PFSK-1 (cell line): ENCODE results near the gene KIF1B. TPM values are rescaled to one million over a fixed set of nuclear protein-coding genes. Genes with fewer than 3 reads are reported as not detected.
A peak's percentile ranks its signal among the peaks of the same experiment; 100 is the strongest.

ENCODE experiments used
- FOXP2 ChIP-seq: optimal IDR thresholded peaks from 2 replicates; pipeline ENCODE3; 2011; ENCODE audit warnings: borderline replicate concordance, control low read depth, inconsistent platforms; ENCODE audit not compliant: insufficient read depth; ENCODE audit errors: extremely low read length, extremely low read depth
- POLR2AphosphoS5 ChIP-seq: IDR thresholded peaks from 2 replicates; pipeline ENCODE4 v1.6.1; 2012; ENCODE audit warnings: low read depth, mild to moderate bottlenecking, control low read depth, low read length, moderate library complexity
- REST ChIP-seq, 2 experiments: IDR thresholded peaks; 2 replicates each; pipeline versions ENCODE4 v1.6.1 to v1.8.0; 2011 to 2012; ENCODE audit warnings: low read depth in 2 of 2, low read length in 2 of 2, control low read depth in 1 of 2, inconsistent platforms in 1 of 2, mild to moderate bottlenecking in 1 of 2, moderate library complexity in 1 of 2; ENCODE audit not compliant: insufficient read depth in 1 of 2
- SIN3A ChIP-seq: IDR thresholded peaks from 2 replicates; pipeline ENCODE4 v1.6.1; 2012; ENCODE audit warnings: mild to moderate bottlenecking, low read length, moderate library complexity, borderline replicate concordance; ENCODE audit not compliant: insufficient read depth
- TAF1 ChIP-seq: IDR thresholded peaks from 2 replicates; pipeline ENCODE4 v1.6.1; 2012; ENCODE audit warnings: low read length, control low read depth, borderline replicate concordance; ENCODE audit not compliant: insufficient read depth
- polyA plus RNA-seq: library from polyadenylated mRNA; unstranded; fragments of >200 nt; gene quantifications from one replicate; pipeline ENCODE4 v1.2.1, GENCODE V29; 2012; ENCODE audit warnings: low read depth, missing spikeins; ENCODE audit not compliant: insufficient read length

KIF1B gene
- polyA plus RNA-seq: 12.0 TPM

- TF ChIP-seq POLR2AphosphoS5 (no peak; the same call in 1 of the 2 replicates), TAF1 (peak; percentile 64; the same call in 1 of the 2 replicates), SIN3A (peak; percentile 42; the same call in 1 of the 2 replicates), REST (IDR thresholded peaks at IDR 0.05; ENCODE audit: insufficient read depth in 1 of 2, low read depth in 2 of 2, low read length in 2 of 2) (no peak), FOXP2 (peak; percentile 78)
These were observed at the start of gene KIF1B for GRCh38 chr1:10209905-10210810. Gene KIF1B, plus strand, starts transcription at chr1:10210570. Its CDS starts 21,759 bp downstream, at chr1:10232329.

GRCh38 chr1:10160907-10161490, 49.4 kb upstream of the KIF1B start:
- TF ChIP-seq SIN3A (no peak), FOXP2 (no peak), REST (IDR thresholded peaks at IDR 0.05; ENCODE audit: insufficient read depth in 1 of 2, low read depth in 2 of 2, low read length in 2 of 2) (no peak), POLR2AphosphoS5 (no peak)

GRCh38 chr1:10161541-10162290, 48.7 kb upstream of the KIF1B start:
- no peak for TF ChIP-seq SIN3A
- TF ChIP-seq TAF1: no peak
- TF ChIP-seq POLR2AphosphoS5: no peak
- TF ChIP-seq REST (IDR thresholded peaks at IDR 0.05; ENCODE audit: insufficient read depth in 1 of 2, low read depth in 2 of 2, low read length in 2 of 2): no peak
- no peak for TF ChIP-seq FOXP2

- TF ChIP-seq POLR2AphosphoS5 (no peak), TAF1 (no peak), SIN3A (no peak), FOXP2 (no peak), REST (IDR thresholded peaks at IDR 0.05; ENCODE audit: insufficient read depth in 1 of 2, low read depth in 2 of 2, low read length in 2 of 2) (no peak)
These were observed 41.4 kb upstream of the KIF1B start for GRCh38 chr1:10168912-10169514.
